ENCODE results near the gene LMBRD1.

GRCh38 chr6:69789578-69789977, 7.2 kb downstream of the LMBRD1 start:
- no peak for TF ChIP-seq CTCF (IDR thresholded peaks at IDR 0.05 in 8 of 11, conservative IDR thresholded peaks at IDR 0.05 in 3 of 11)
- no peak for TF ChIP-seq POLR2A (IDR thresholded peaks at IDR 0.05)

All from spleen (tissue), 7 donors.